ENCODE measurements around the gene BRD3.

The BRD3 gene

DNA sequence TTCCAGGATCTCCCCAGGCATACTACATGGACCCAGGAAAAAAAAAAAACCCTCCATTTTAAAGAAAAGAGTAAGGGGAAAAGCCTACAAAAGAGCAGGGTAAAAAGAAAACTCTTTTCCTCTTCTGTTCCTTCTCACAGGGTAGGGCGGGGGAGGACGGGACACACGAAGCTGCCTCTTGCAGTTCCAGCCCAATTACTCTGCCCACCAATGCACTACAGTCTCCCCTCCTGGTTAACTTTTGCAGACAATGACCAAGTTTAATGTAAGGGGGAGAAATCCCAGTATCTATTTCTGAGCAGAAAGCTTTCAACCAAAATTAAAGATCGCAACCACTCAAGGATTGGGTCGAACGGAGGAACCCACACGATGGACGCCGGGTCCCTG, 1.3 kb downstream of the BRD3 start:
- DNase-seq = no peak

GRCh38 chr9:134065612-134066419, 2.0 kb downstream of the BRD3 start:
- DNase-seq = peak; percentile 59

- no peak for DNase-seq
These were observed 3.1 kb downstream of the BRD3 start for GRCh38 chr9:134064711-134065110.

- no peak for DNase-seq
These were observed 4.0 kb downstream of the BRD3 start for GRCh38 chr9:134063571-134064450.

DNA sequence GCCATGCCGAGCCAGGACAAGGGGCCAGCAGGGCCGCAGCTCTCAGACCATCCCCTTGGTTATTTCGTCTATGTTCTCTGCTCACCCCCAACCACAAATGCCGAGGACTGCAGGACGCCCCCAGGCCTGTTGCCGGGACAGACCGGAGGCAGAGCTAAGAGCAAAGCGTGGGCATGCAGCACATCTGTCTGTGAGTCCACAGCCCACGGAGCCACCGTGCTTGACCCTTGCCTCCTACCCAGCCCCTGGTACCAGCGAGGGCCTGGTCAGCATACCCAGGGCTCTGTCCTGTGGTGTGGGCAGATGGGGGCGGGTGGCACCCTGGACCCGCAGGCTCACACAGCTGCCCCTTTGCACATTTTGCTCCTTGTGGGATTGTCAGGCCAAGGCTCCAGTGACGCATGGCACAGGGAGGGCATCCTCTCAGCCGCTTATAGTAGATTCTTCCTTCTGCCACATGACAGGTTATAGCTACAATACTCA, 4.7 kb downstream of the BRD3 start:
- DNase-seq = no peak

GRCh38 chr9:134062461-134063087, 5.3 kb downstream of the BRD3 start:
- DNase-seq = no peak

DNA sequence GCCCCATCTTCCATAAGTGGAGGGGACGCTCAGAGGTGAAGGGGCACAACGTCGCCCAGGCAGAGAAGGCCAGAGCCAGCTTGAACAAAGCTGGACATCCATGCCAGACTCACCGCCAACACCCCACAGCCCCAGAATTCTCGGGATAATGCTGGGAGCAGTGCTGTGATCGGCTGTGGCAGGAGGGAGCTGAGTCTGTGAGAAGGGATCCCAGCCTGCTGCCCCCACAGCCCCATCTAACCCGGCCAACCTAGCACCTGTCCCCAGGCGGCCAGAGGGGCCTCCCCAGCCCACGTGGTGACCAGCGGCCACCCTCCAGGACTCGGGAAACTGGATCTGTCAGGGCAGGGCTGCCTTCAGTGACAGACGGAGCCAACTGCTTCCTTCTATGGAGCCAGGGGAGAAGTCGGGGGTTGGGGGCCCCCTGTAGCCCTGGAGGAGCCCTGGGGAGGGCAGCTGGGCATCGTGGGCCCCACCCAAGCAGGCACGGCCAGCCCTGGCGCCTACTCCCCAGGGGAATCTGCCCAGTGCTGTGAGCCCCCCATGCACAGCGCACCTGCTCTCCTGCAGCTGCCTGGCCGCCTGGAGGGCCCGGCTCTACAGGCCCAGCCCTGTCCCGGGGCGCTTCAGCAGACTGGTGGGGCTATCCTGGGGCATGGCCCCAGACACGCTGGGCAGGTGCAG, 6.0 kb downstream of the BRD3 start:
- no peak for DNase-seq

- no peak for DNase-seq
These were observed 6.7 kb downstream of the BRD3 start for GRCh38 chr9:134061019-134061687.

DNA sequence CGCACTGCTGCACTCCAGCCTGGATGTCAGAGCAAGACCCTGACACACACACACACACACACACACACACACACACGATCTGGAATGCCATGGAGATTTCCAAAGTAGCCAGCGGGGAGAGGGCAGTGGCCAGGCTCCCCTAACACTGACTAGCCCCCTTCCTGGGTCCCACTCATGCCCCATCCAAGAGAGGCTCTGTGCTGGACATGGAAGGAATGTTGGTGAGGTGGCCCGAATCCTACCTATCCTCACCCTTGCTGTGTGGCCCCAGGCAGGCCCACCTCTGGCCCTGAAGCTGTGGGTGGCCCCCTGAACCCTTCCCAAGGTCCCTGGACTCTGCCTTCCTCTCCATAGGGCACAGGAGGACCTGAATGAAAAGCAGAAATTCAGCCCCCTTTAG, 7.3 kb downstream of the BRD3 start:
- no peak for DNase-seq

DNA sequence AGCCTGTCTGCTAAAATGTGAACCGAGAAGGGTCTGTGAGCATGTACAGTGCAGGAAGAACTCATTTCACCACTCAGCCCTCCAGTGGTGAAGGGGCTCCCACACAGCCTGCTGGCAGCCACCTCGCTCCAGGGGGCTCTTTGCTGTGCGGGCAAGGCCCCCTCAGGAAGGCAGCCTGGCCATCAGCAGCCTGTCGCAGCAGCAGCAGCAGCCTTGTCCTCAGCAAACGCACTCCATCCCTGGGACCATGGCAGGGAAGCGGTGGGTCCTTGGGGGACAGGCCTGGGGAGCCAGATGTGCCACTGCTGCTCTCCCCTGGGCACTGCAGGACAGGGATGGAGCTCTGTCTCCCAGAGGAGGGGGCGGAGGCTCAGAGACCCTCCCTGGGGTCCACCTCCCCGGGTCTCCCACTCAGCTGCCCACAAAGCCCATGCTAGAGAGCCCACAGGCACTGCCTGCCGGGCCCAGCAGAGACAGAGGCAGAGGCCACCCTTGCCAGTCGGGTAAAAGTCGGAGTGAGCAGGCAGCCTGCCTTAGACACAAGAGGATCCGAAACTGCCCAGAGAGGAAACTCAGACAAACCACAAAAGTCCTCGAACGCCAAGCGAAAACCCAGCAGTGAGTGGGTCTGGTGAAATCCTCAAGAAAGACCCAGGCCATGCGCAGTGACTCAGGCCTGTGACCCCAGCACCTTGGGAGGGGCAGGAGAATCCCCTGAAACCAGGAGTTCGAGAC, 8.0 kb downstream of the BRD3 start:
- peak; percentile 77 for DNase-seq

GRCh38 chr9:134059188-134059641, 8.6 kb downstream of the BRD3 start:
- no peak for DNase-seq

DNA sequence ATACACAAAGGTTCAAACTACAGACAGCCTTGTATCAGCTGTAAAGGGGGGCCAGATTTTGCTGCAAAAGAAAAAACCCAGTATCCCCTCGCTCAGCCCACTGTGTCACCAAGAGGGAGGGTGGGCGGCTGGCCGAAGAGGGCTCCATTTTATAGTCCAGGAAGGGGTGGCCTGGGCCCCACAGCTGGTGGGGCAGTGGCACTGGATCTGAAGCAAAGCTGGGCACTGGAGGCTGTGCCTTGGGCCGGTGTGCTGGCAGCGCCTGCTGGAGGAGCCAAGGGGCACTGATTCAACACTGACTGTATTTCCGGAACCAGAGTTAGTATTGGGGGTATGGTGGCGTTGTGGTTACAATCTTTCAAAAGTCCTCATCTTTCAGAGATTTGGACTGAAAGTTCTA, 9.1 kb downstream of the BRD3 start:
- DNase-seq = peak; percentile 15

- DNase-seq = peak; percentile 13
These were observed 9.8 kb downstream of the BRD3 start for GRCh38 chr9:134057751-134058701.

GRCh38 chr9:134057307-134057657, 10.5 kb downstream of the BRD3 start:
- peak; percentile 13 for DNase-seq

DNA sequence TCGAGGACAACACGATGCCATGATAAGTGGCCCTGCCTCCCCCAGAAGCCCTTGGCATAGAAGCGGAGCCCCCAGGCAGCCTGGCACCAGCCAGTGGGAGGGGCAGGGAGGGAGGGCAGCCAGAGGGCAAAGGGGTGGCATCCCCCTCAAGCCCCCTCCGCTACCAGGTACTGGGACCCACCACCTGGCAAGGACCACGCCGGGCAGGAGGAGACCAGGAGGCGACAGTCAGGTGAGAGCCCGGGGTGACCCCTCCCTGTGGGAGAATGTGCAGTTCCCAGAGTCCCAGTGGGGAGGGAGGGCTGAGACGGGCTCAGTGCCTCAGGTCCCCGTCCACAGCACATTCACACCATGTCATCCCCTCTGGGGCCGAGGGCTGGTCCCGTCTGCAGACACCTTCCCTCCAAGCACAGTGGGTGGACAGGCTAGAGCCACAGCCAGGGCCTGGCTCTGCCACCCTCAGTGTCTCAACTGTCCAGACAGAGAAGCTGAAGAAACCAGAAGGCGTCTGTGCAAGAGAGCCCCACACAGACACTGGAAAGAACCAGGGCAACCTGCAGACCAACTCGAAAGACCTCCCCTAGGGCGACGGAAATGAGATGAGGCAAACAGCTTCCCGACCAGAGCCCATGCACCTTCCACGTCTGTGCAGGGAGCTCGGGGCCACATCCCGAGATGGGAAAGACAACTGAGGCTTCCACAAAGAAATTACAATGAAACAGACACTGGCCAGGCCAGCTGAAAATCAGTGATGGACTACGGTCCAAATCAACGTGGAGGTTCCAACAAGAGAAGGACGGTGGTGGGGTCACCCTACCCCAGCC, 11.1 kb downstream of the BRD3 start:
- DNase-seq = peak; percentile 13

DNA sequence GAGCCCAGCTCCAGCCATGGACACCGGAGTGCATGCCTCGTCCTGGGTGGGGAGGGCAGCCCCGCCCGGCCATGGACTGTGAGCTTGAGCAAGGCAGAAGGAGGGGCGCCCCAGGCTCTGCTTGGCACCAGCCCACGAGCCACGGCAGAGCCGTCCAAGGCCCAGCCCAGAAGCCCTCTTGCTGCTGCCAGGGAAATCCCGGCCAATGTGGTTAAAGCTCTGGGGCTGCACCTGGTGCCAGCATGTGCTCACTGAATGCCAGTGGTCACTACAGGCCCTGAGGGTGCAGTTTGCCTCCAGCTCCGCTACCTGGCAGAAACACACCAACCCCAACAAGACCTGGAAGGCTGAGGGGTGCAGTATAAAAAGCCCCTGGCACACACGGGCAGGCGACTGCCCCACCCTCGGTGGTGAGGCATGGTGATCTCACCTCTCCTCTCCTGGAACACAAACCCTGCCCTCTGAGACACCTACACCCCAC, 11.8 kb downstream of the BRD3 start:
- peak; percentile 13 for DNase-seq

DNA sequence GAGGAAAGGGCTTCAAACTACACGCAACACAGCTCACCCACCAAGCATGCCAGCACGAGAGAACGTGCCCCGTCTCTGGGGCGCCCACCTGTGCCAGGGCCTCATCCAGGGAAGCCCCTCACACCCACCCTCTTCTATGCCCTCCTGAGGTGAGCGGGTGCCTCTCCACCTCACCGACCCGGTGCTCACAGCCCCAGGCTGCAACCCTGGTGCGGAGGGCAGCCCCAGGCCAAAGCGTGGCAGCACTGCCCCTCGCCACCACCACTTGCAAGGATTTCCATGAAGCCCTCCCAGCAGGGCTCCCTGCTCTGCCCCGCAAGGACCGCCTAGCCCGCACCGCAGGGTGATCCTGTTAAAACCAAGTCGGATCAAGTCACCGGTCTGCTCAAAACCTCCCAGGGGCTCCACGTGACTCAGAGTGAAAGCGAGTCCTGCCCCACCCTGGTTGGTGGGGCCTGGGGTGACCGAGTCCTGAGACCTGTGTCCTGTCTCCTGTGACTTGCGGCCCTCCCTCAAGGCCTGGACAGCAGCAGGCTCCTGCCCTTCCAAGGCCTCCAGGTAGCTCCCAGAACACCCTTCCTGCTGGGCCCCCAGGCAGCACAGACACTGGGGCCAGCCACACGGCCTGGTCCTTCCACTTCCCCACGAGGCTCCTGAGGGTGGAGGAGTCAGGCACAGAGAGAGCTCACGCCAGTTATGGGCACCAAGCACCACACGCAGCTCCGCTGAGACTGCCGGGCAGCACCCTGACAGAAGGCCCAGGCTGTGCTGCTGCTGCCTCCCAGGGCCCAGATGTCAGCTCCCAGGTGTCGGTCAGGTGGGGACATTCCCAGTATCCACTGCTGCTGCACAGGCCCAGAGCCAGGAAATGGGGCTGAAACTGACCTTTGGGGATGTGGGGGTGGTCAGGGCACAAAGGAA, 12.7 kb downstream of the BRD3 start:
- DNase-seq = peak; percentile 13

Measured in CD4-positive, alpha-beta T cell treated with Interleukin-15 for 1 hour (primary cell).